HepG2 (cell line): ENCODE data around the gene RIPOR1. TPM values are rescaled to one million over a fixed set of nuclear protein-coding genes. Genes with fewer than 3 reads are reported as not detected.

ENCODE experiments used
- ATAC-seq: fragments of 200-7000 bp; cut with Tn5 transposase; 3 replicates; pipeline ENCODE4 v1.9.1; 2020; ENCODE audit warnings: mild to moderate bottlenecking, moderate library complexity
- BruUV-seq: library from RNA; stranded (reverse); fragments of 400-500 nt; replicated peaks from 2 replicates; lab custom pipeline; 2021; lab: Mats Ljungman, UMichigan
- CTCF ChIA-PET: fragments of 300-600 bp; formaldehyde crosslinking; extraction: SDS; loops from one replicate; lab custom pipeline; 2021; ENCODE audit warnings: low total read pairs, inconsistent platforms, low intra/inter-chr PET ratio; lab: Yijun Ruan, JAX
- POLR2A ChIA-PET: fragments of 350-600 bp; sonication (Branson Sonifier 250); formaldehyde crosslinking; loops from one replicate; lab custom pipeline; 2020; ENCODE audit warnings: antibody characterized with exemption, inconsistent platforms; lab: Yijun Ruan, JAX
- DNase-seq: peaks from one replicate; pipeline ENCODE4 v3.0.0-alpha.2; 2015; ENCODE audit warnings: low spot score
- FAIRE-seq: peaks from 3 replicates; lab custom pipeline; 2011; peaks lifted over from hg19 to GRCh38; lab: Jason Lieb, UNC
- H2AFZ ChIP-seq: one replicate; pipeline ENCODE4 v1.6.1; 2011; ENCODE audit warnings: low read length, inconsistent platforms
- H3K27ac ChIP-seq: fragments of 300-600 bp; 3 replicates; pipeline ENCODE4 v1.8.0; 2011; ENCODE audit warnings: mixed run types, mild to moderate bottlenecking, mixed read lengths, low read length, inconsistent platforms; ENCODE audit not compliant: insufficient read depth; ENCODE audit errors: extremely low read length
- H3K27me3 ChIP-seq, 2 experiments: fragments of 200-600 bp in 1 of 2; 2 replicates in 1 of 2; 3 replicates in 1 of 2; pipeline versions ENCODE4 v1.6.0 to v1.8.0; 2011; ENCODE audit warnings: low read length in 2 of 2, mild to moderate bottlenecking in 2 of 2, moderate library complexity in 2 of 2, inconsistent platforms in 1 of 2; ENCODE audit not compliant: insufficient read depth in 2 of 2, control insufficient read depth in 1 of 2
- H3K36me3 ChIP-seq, 2 experiments: fragments of 200-600 bp in 1 of 2; replicated peaks in 1 of 2; 2 replicates in 1 of 2; 3 replicates in 1 of 2; pipeline versions ENCODE4 v1.5.1 to v1.8.0; 2011; ENCODE audit warnings: low read length in 2 of 2, inconsistent platforms in 1 of 2; ENCODE audit not compliant: insufficient read depth in 2 of 2, control insufficient read depth in 1 of 2
- H3K4me1 ChIP-seq: 2 replicates; pipeline ENCODE4 v1.5.1; 2012; ENCODE audit warnings: low read length, inconsistent platforms; ENCODE audit not compliant: insufficient read depth
- H3K4me2 ChIP-seq: 2 replicates; pipeline ENCODE4 v1.6.0; 2011; ENCODE audit warnings: low read depth, low read length, inconsistent platforms
- H3K4me3 ChIP-seq, 3 experiments: fragments of 200-600 bp in 1 of 3; sonication (generic), shearing (Covaris generic) in 1 of 3; replicated peaks in 1 of 3; 2 replicates each; pipeline ENCODE4 v1.5.1; 2011 to 2016; ENCODE audit warnings: low read length in 3 of 3, inconsistent platforms in 2 of 3, low read depth in 2 of 3, mild to moderate bottlenecking in 2 of 3, control low read depth in 1 of 3, mixed read lengths in 1 of 3; ENCODE audit not compliant: insufficient read depth in 1 of 3
- H3K79me2 ChIP-seq: one replicate; pipeline ENCODE4 v1.6.1; 2011; ENCODE audit warnings: low read length, inconsistent platforms; ENCODE audit not compliant: insufficient read depth
- H3K9ac ChIP-seq: 2 replicates; pipeline ENCODE4 v1.6.0; 2011; ENCODE audit warnings: mild to moderate bottlenecking, low read depth, low read length, inconsistent platforms; ENCODE audit not compliant: insufficient read depth
- H3K9me3 ChIP-seq: 2 replicates; pipeline ENCODE4 v1.5.1; 2012; ENCODE audit warnings: mild to moderate bottlenecking, low read length
- H4K20me1 ChIP-seq: 2 replicates; pipeline ENCODE4 v1.6.0; 2011; ENCODE audit warnings: inconsistent platforms, mild to moderate bottlenecking, low read length, moderate library complexity; ENCODE audit not compliant: insufficient read depth
- ARNT2 ChIP-seq: sonication (generic); formaldehyde crosslinking; IDR thresholded peaks from 2 replicates; pipeline ENCODE4 v1.8.0; 2022; ENCODE audit warnings: mild to moderate bottlenecking, low read depth, missing genetic modification reagents, moderate library complexity
- ASH2L ChIP-seq: fragments of 300-600, 200-600 bp; sonication (generic); IDR thresholded peaks from 2 replicates; pipeline ENCODE4 v1.7.0; 2017; ENCODE audit warnings: low read depth, mild to moderate bottlenecking, moderate library complexity, mixed read lengths, low read length; ENCODE audit not compliant: insufficient read length
- HMGA1 ChIP-seq: sonication (generic); formaldehyde crosslinking; conservative IDR thresholded peaks from 2 replicates; pipeline ENCODE4 v1.4.0; 2020; ENCODE audit warnings: missing genetic modification reagents
- JUND ChIP-seq: sonication (generic); formaldehyde crosslinking; IDR thresholded peaks from 2 replicates; pipeline ENCODE4 v1.8.0; 2022; ENCODE audit warnings: mild to moderate bottlenecking, missing genetic modification reagents
- KAT2B ChIP-seq: fragments of 150-350 bp; IDR thresholded peaks from 2 replicates; pipeline ENCODE4 v1.6.1; 2014; ENCODE audit warnings: low read depth, low read length, borderline replicate concordance
- KDM4B ChIP-seq: sonication (generic); formaldehyde crosslinking; IDR thresholded peaks from 2 replicates; pipeline ENCODE4 v1.4.0; 2020; ENCODE audit warnings: missing genetic modification reagents
- MEF2D ChIP-seq: sonication (generic); formaldehyde crosslinking; IDR thresholded peaks from 2 replicates; pipeline ENCODE4 v1.5.1; 2020; ENCODE audit warnings: mild to moderate bottlenecking, missing genetic modification reagents
- NRL ChIP-seq: sonication (generic); formaldehyde crosslinking; IDR thresholded peaks from 2 replicates; pipeline ENCODE4 v1.5.0; 2020; ENCODE audit warnings: missing genetic modification reagents, mild to moderate bottlenecking, moderate library complexity, borderline replicate concordance
- RNF2 ChIP-seq: fragments of 450-650 bp; conservative IDR thresholded peaks from 2 replicates; pipeline ENCODE4 v1.6.1; 2016; ENCODE audit warnings: low read depth
- TBP ChIP-seq: sonication (generic); formaldehyde crosslinking; IDR thresholded peaks from 2 replicates; pipeline ENCODE4 v1.5.0; 2020; ENCODE audit warnings: missing genetic modification reagents
- ZBTB33 ChIP-seq: sonication (generic); formaldehyde crosslinking; IDR thresholded peaks from 2 replicates; pipeline ENCODE4 v1.4.0; 2020; ENCODE audit warnings: missing genetic modification reagents
- ZBTB38 ChIP-seq: sonication (generic); formaldehyde crosslinking; IDR thresholded peaks from 2 replicates; pipeline ENCODE4 v1.5.1; 2020; ENCODE audit warnings: mild to moderate bottlenecking, missing genetic modification reagents
- ZNF30 ChIP-seq: sonication (generic); formaldehyde crosslinking; IDR thresholded peaks from 2 replicates; pipeline ENCODE4 v1.5.0; 2020; ENCODE audit warnings: mild to moderate bottlenecking, missing genetic modification reagents
- ZNF572 ChIP-seq: sonication (generic); formaldehyde crosslinking; IDR thresholded peaks from 2 replicates; pipeline ENCODE4 v1.5.1; 2020; ENCODE audit warnings: mild to moderate bottlenecking, missing genetic modification reagents
- ZNF7 ChIP-seq: IDR thresholded peaks from 2 replicates; pipeline ENCODE4 v1.6.1; 2016; ENCODE audit warnings: missing biosample characterization, missing genetic modification reagents
- WGBS: methylation state at CpG from one replicate; pipeline ENCODE4 v1.1.6; 2017; ENCODE audit warnings: low lambda C conversion rate; 5-methylcytosine and 5-hydroxymethylcytosine counted together
- in situ Hi-C: cut with HindIII; loops from 2 replicates; pipeline ENCODE4 v1.10.0; 2017; ENCODE audit warnings: low pct_unique_long_range_greater_than_20kb; ENCODE audit not compliant: extremely low pct_ligation_motif_present
- intact Hi-C: fragments of 100-400 bp; cut with micrococcal nuclease; formaldehyde crosslinking; loops from one replicate; pipeline ENCODE4 v1.10.0; 2022; ENCODE audit not compliant: unreplicated experiment
- polyA plus RNA-seq, 8 experiments: library from polyadenylated mRNA; depleted of rRNA in 3 of 8; stranded (reverse) in 7 of 8; unstranded in 1 of 8; fragments of >200 nt; fragmentation: Illumina TruSeq in 4 of 8; extraction: Trizol in 4 of 8; gene quantifications; 2 replicates each; pipeline versions ENCODE4 v1.2.1 to v1.2.3, GENCODE V29; 2011 to 2016; ENCODE audit warnings: low read depth in 4 of 8, missing spikeins in 1 of 8, mixed read lengths in 1 of 8; ENCODE audit not compliant: insufficient read depth in 1 of 8
- total RNA-seq, 5 experiments: library from RNA; depleted of rRNA; stranded (reverse); fragments of >200 nt; fragmentation: Illumina TruSeq; extraction: Trizol; gene quantifications; 2 replicates each; pipeline ENCODE4 v1.2.3, GENCODE V29; 2016; ENCODE audit warnings: low read depth in 1 of 5

Gene RIPOR1
- total and polyA plus RNA-seq, 2 of the 13 experiments (the other 11 are each of a cell fraction or from before 2014, with no cell fraction given), result 4.6 to 8.1 TPM

- TF ChIP-seq ZNF30 (CRISPR knock-in tag), result 0 out of 2 replicates have a peak, but pooled peaks have one; percentile 35
- peak; percentile 5 for TF ChIP-seq ASH2L
- TF ChIP-seq RNF2, result 0 out of 2 replicates have a peak, but pooled peaks have one; percentile 3
Measured at GRCh38 chr16:67481561-67482232, 46.9 kb upstream of the RIPOR1 start (continued).

DNA sequence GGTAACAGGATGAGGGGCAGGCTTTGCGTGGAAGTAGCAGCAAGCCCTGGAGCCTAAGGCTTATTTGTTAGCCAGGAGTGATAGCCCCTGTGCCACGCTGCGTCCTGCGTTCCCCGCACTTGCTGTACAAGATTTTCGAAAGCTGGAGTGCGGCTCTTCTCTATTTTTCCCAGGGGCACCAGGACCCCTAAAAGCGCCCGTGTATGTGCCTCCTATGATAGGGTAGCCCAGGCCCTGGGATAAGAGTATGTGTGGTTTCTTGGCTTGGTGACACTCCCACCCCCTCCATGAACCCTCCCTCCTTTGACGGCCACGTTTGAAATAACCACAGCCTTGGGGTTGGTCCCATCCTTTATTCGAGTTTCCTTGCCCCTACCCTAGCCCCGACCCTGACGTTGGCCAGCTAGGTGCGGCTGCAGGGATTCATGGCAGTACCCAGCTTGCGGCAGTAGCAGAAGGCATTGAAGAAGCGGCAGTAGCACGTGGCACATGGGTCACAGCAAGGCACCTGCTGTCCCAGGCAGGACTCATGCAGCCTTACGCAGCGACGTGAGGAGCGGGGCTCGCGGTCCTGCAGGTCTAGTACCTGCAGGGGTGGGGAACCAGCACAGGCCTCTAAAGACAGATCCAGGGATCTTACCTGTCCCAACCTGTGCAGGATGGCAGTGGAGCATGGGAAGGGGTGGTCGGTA lies 46.2 kb upstream of the RIPOR1 start:
- Histone ChIP-seq H2AFZ (no peak overlapping the region), H3K36me3 (no peaks in the 10 kb centered on the region; a peak in 1 of 5 replicates), H4K20me1 (no peaks in the 10 kb centered on the region), H3K9ac (peak overlapping the region; percentile 93), H3K79me2 (peaks cover 26% of the 10 kb centered on the region), H3K27me3 (no peaks in the 10 kb centered on the region; a peak in 1 of 5 replicates), H3K4me3 (peak overlapping the region; percentile 70 to 98 (median 81); a peak in 5 of 6 replicates), H3K4me1 (peaks cover 58% of the 10 kb centered on the region), H3K27ac (peak overlapping the region; percentile 91), H3K4me2 (peak overlapping the region; percentile 98), H3K9me3 (no peaks in the 10 kb centered on the region)
- CTCF ChIA-PET, result interaction anchor here (1.1 to 2.0 kb wide), 3 partner anchors 12 to 39 kb away, joined by 6 to 9 read pairs (median 8); no protein-coding TSS in a partner anchor
- POLR2A ChIA-PET, result interaction anchor here (2.9 kb wide), 1 partner anchor 51 kb away, joined by 22 read pairs; the partner anchor contains the start of gene HSD11B2
- intact Hi-C loops (loop anchor here (5.0 kb wide), 1 partner anchor 55 kb away; no protein-coding TSS in a partner anchor), in situ Hi-C loops (loop anchor here (5.0 kb wide), 1 partner anchor 35 kb away; no protein-coding TSS in a partner anchor)
- ATAC-seq, result no peak
- FAIRE-seq, result no peak
- no peak for DNase-seq
- WGBS, result 96% methylated on average over 25 of the region's 25 CpGs
- BruUV-seq, result no TSS peak
- TF ChIP-seq TBP (no peak), MEF2D (no peak), ZNF572 (CRISPR knock-in tag) (0 out of 2 replicates have a peak, but pooled peaks have one; percentile 44), ZBTB33 (CRISPR knock-in tag) (peak; percentile 62; the same call in 1 of the 2 replicates), JUND (no peak), ZBTB38 (CRISPR knock-in tag) (0 out of 2 replicates have a peak, but pooled peaks have one; percentile 37), KDM4B (CRISPR knock-in tag) (no peak), HMGA1 (CRISPR knock-in tag) (no peak), NRL (CRISPR knock-in tag) (no peak), ARNT2 (CRISPR knock-in tag) (no peak), ZNF7 (no peak), KAT2B (no peak)
